WTC11 (cell line): ENCODE results near the gene CCDC81. TPM values are rescaled to one million over a fixed set of nuclear protein-coding genes. Genes with fewer than 3 reads are reported as not detected.
A peak's percentile ranks its signal among the peaks of the same experiment; 100 is the strongest.
"Not testable (repeated sequence)": the region's sequence is repeated elsewhere in the genome, so short reads cannot be mapped to it uniquely, and the experiment has no call there.

Experiments used
- ATAC-seq: fragments of 200-7000 bp; cut with Tn5 transposase; 2 replicates; pipeline ENCODE4 v1.10.0; 2021; ENCODE audit warnings: mild to moderate bottlenecking, moderate library complexity
- CTCF ChIA-PET: fragments of 300-600 bp; sonication (Branson Sonifier 250); formaldehyde crosslinking; loops from one replicate; lab custom pipeline; 2021; ENCODE audit warnings: antibody characterized with exemption; lab: Charles Lee
- POLR2A ChIA-PET: fragments of 350-600 bp; sonication (Branson Sonifier 250); formaldehyde crosslinking; loops from one replicate; lab custom pipeline; 2021; ENCODE audit warnings: antibody characterized with exemption; lab: Charles Lee
- DNase-seq: peaks from one replicate; pipeline ENCODE4 v3.0.0; 2021; ENCODE audit warnings: low spot score
- H3K27ac Mint-ChIP-seq: 2 replicates; pipeline ENCODE4 v1.8.0; 2021; ENCODE audit warnings: mixed read lengths
- H3K27me3 Mint-ChIP-seq: 2 replicates; pipeline ENCODE4 v1.8.0; 2021; ENCODE audit warnings: low read depth, mild to moderate bottlenecking, moderate library complexity, mixed read lengths
- H3K36me3 Mint-ChIP-seq: 2 replicates; pipeline ENCODE4 v1.8.0; 2021; ENCODE audit warnings: mixed read lengths
- H3K4me1 Mint-ChIP-seq: 2 replicates; pipeline ENCODE4 v1.8.0; 2022; ENCODE audit warnings: mixed read lengths
- H3K4me3 Mint-ChIP-seq: 2 replicates; pipeline ENCODE4 v1.8.0; 2021; ENCODE audit warnings: mild to moderate bottlenecking, moderate library complexity, mixed read lengths
- H3K9me3 Mint-ChIP-seq: 2 replicates; pipeline ENCODE4 v1.8.0; 2021; ENCODE audit warnings: mixed read lengths
- CDX4 ChIP-seq: fragments of 250-450 bp; sonication (Bioruptor Pico); IDR thresholded peaks from 2 replicates; pipeline ENCODE4 v1.9.0; 2021; ENCODE audit warnings: moderate library complexity, mild to moderate bottlenecking, inconsistent platforms, borderline replicate concordance
- ELF4 ChIP-seq: sonication (generic); formaldehyde crosslinking; IDR thresholded peaks from 2 replicates; pipeline ENCODE4 v1.8.1; 2022; ENCODE audit warnings: low read depth, mild to moderate bottlenecking, moderate library complexity, missing genetic modification reagents
- GTF2I ChIP-seq: fragments of 250-450 bp; sonication (Bioruptor Pico); conservative IDR thresholded peaks from 2 replicates; pipeline ENCODE4 v1.4.0; 2021; ENCODE audit warnings: mild to moderate bottlenecking
- MAX ChIP-seq: sonication (generic); formaldehyde crosslinking; IDR thresholded peaks from 2 replicates; pipeline ENCODE4 v1.8.0; 2022; ENCODE audit warnings: mild to moderate bottlenecking, missing genetic modification reagents
- MXD4 ChIP-seq: fragments of 250-450 bp; sonication (Bioruptor Pico); IDR thresholded peaks from 2 replicates; pipeline ENCODE4 v1.8.0; 2021; ENCODE audit warnings: mild to moderate bottlenecking, moderate library complexity, borderline replicate concordance
- NFYB ChIP-seq: sonication (generic); formaldehyde crosslinking; conservative IDR thresholded peaks from 2 replicates; pipeline ENCODE4 v1.8.0; 2022; ENCODE audit warnings: low read depth, missing genetic modification reagents
- SOX15 ChIP-seq: fragments of 250-450 bp; sonication (Bioruptor Pico); IDR thresholded peaks from 2 replicates; pipeline ENCODE4 v1.9.0; 2021; ENCODE audit warnings: mild to moderate bottlenecking
- TEAD1 ChIP-seq: sonication (generic); formaldehyde crosslinking; IDR thresholded peaks from 2 replicates; pipeline ENCODE4 v1.8.0; 2022; ENCODE audit warnings: mild to moderate bottlenecking, missing genetic modification reagents
- USF1 ChIP-seq: sonication (generic); formaldehyde crosslinking; IDR thresholded peaks from 2 replicates; pipeline ENCODE4 v1.8.0; 2022; ENCODE audit warnings: mild to moderate bottlenecking, missing genetic modification reagents
- USF2 ChIP-seq: sonication (generic); formaldehyde crosslinking; IDR thresholded peaks from 2 replicates; pipeline ENCODE4 v1.8.1; 2023; ENCODE audit warnings: mild to moderate bottlenecking, missing genetic modification reagents, moderate library complexity
- ZNF121 ChIP-seq: sonication (generic); formaldehyde crosslinking; IDR thresholded peaks from 2 replicates; pipeline ENCODE4 v1.8.0; 2023; ENCODE audit warnings: missing genetic modification reagents
- ZNF396 ChIP-seq: fragments of 250-450 bp; sonication (Bioruptor Pico); IDR thresholded peaks from 2 replicates; pipeline ENCODE4 v1.8.0; 2021; ENCODE audit warnings: mild to moderate bottlenecking, moderate library complexity, borderline replicate concordance
- ZNF532 ChIP-seq: fragments of 250-450 bp; sonication (Bioruptor Pico); IDR thresholded peaks from 2 replicates; pipeline ENCODE4 v1.9.0; 2021; ENCODE audit warnings: mild to moderate bottlenecking, borderline replicate concordance
- ZSCAN18 ChIP-seq: fragments of 250-450 bp; sonication (Bioruptor Pico); IDR thresholded peaks from 2 replicates; pipeline ENCODE4 v2.1.2; 2022; ENCODE audit warnings: mild to moderate bottlenecking, moderate library complexity
- total RNA-seq: library from RNA; stranded (reverse); gene quantifications from 3 replicates; pipeline ENCODE4 v1.2.3, GENCODE V29; 2021

CCDC81 gene
- total RNA-seq, 1 experiment from 2014 or later, result 0.98 TPM

- no peak for TF ChIP-seq SOX15
- no peak for TF ChIP-seq NFYB (CRISPR knock-in tag)
- TF ChIP-seq ELF4 (CRISPR knock-in tag), result no peak
- TF ChIP-seq GTF2I (CRISPR knock-in tag), result no peak
- no peak for TF ChIP-seq USF1 (CRISPR knock-in tag)
These were observed 19.4 kb upstream of the CCDC81 start (continued) for GRCh38 chr11:86355256-86355655.

GRCh38 chr11:86357412-86357811, 17.3 kb upstream of the CCDC81 start:
- CTCF ChIA-PET, result interaction anchor here (0.6 to 1.5 kb wide), 2 partner anchors 214 to 503 kb away, joined by 3 read pairs; no protein-coding TSS in a partner anchor
- ATAC-seq, result peak; percentile 61
- POLR2A ChIA-PET, result not testable (repeated sequence)

GRCh38 chr11:86358720-86359119, 16.0 kb upstream of the CCDC81 start:
- no peak for DNase-seq
- H3K4me1 Mint-ChIP-seq, result peaks cover 44% of the 10 kb centered on the region
- peaks cover 13% of the 10 kb centered on the region for H3K9me3 Mint-ChIP-seq
- no peak overlapping the region for H3K4me3 Mint-ChIP-seq
- no peak overlapping the region for H3K27ac Mint-ChIP-seq
- H3K27me3 Mint-ChIP-seq, result no peaks in the 10 kb centered on the region
- ChIA-PET POLR2A (no interaction called here), CTCF (interaction anchor here (1.3 to 3.4 kb wide), 3 partner anchors 60 to 504 kb away, joined by 4 to 37 read pairs (median 4); partner anchors contain the start of gene CCDC83)
- no peak for ATAC-seq
- no peak for TF ChIP-seq TEAD1 (CRISPR knock-in tag)
- peak; percentile 68; the same call in 1 of the 2 replicates for TF ChIP-seq ZNF532 (CRISPR knock-in tag)
- TF ChIP-seq ZNF396, result peak; percentile 13; the same call in 1 of the 2 replicates
- TF ChIP-seq CDX4 (CRISPR knock-in tag), result no peak
- TF ChIP-seq ZSCAN18 (CRISPR knock-in tag), result 0 out of 2 replicates have a peak, but pooled peaks have one; percentile 67
- TF ChIP-seq MXD4 (CRISPR knock-in tag), result peak; percentile 78; the same call in 1 of the 2 replicates
- H3K36me3 Mint-ChIP-seq, result peaks cover 2% of the 10 kb centered on the region; the same call in 1 of the 2 replicates

More at GRCh38 chr11:86357412-86357811, 17.3 kb upstream of the CCDC81 start:
- TF ChIP-seq USF2 (CRISPR knock-in tag), result peak; percentile 74
- peak; percentile 89 for TF ChIP-seq ZNF121
- peak; percentile 54; the same call in 1 of the 2 replicates for TF ChIP-seq USF1 (CRISPR knock-in tag)
- peak; percentile 49; the same call in 1 of the 2 replicates for TF ChIP-seq MAX (CRISPR knock-in tag)
- H3K36me3 Mint-ChIP-seq, H3K27ac Mint-ChIP-seq, H3K4me3 Mint-ChIP-seq, H3K9me3 Mint-ChIP-seq, DNase-seq, H3K27me3 Mint-ChIP-seq: not testable (repeated sequence)
- H3K4me1 Mint-ChIP-seq, result peaks cover 44% of the 10 kb centered on the region
